Thoracic aorta (tissue), 2 donors: Measurements from ENCODE around the gene PKDCC. TPM values are rescaled to one million over a fixed set of nuclear protein-coding genes. Genes with fewer than 3 reads are reported as not detected.

Experiments
- ATAC-seq: fragments of 150-250 bp; one replicate; pipeline ENCODE4 v1.8.0; 2017; ENCODE audit warnings: low read depth; ENCODE audit not compliant: insufficient number of reproducible peaks, low FRiP score
- DNase-seq: peaks from one replicate; pipeline ENCODE4 v3.0.0-alpha.2; 2020; ENCODE audit warnings: low spot score
- H3K27ac ChIP-seq, 2 donors: fragments of 200-600 bp; sonication (generic); 1 replicate in 1 of 2; 2 replicates in 1 of 2; pipeline ENCODE4 v1.5.1; 2016; ENCODE audit warnings: mild to moderate bottlenecking in 2 of 2, moderate library complexity in 2 of 2
- H3K27me3 ChIP-seq: fragments of 200-600 bp; sonication (generic); replicated peaks from 2 replicates; pipeline ENCODE4 v1.6.0; 2016; ENCODE audit warnings: mild to moderate bottlenecking; ENCODE audit not compliant: insufficient read depth
- H3K36me3 ChIP-seq: fragments of 200-600 bp; sonication (generic); one replicate; pipeline ENCODE4 v1.5.1; 2016
- H3K4me1 ChIP-seq, 2 donors: fragments of 200-600 bp; sonication (generic); 1 replicate in 1 of 2; 2 replicates in 1 of 2; pipeline versions ENCODE4 v1.5.1 to v1.6.0; 2016; ENCODE audit warnings: low read depth in 2 of 2, mild to moderate bottlenecking in 1 of 2; ENCODE audit not compliant: control insufficient read depth in 1 of 2
- H3K4me3 ChIP-seq: fragments of 200-600 bp; sonication (generic); 2 replicates; pipeline ENCODE4 v1.5.1; 2016; ENCODE audit warnings: mild to moderate bottlenecking
- H3K9me3 ChIP-seq: fragments of 200-600 bp; sonication (generic); 2 replicates; pipeline ENCODE4 v1.5.1; 2016
- CTCF ChIP-seq: fragments of 200-600 bp; sonication (generic); IDR thresholded peaks from one replicate; pipeline ENCODE4 v1.5.1; 2019; ENCODE audit warnings: antibody characterized with exemption
- total RNA-seq, 2 donors: library from RNA; depleted of rRNA; stranded (reverse); fragments of >200 nt; gene quantifications; one replicate each; pipeline versions ENCODE4 v1.1.0 to v1.2.3, GENCODE V29; 2016

PKDCC gene
- total RNA-seq: 100 to 1,000 TPM in 1 of 2 donors, 10 to 100 TPM in 1; 75.8 to 225 TPM

- H3K9me3 ChIP-seq: no peaks in the 10 kb centered on the region
- H3K27ac ChIP-seq: peak within 1 kb of the TSS; percentile 96 to 98
- peak; percentile 29 for ATAC-seq
- no peaks in the 10 kb centered on the region for H3K27me3 ChIP-seq
- H3K4me3 ChIP-seq: peak within 1 kb of the TSS; percentile 91
- peaks cover 6 to 40% of the 10 kb centered on the region in 2 donors for H3K4me1 ChIP-seq
- no peak for TF ChIP-seq CTCF
- no peak for DNase-seq
- no peaks in the 10 kb centered on the region for H3K36me3 ChIP-seq
Observed at GRCh38 chr2:42047488-42048298, at the start of gene PKDCC. Gene PKDCC (plus strand): TSS chr2:42048021. CDS start chr2:42048200, 179 bp downstream.

DNA sequence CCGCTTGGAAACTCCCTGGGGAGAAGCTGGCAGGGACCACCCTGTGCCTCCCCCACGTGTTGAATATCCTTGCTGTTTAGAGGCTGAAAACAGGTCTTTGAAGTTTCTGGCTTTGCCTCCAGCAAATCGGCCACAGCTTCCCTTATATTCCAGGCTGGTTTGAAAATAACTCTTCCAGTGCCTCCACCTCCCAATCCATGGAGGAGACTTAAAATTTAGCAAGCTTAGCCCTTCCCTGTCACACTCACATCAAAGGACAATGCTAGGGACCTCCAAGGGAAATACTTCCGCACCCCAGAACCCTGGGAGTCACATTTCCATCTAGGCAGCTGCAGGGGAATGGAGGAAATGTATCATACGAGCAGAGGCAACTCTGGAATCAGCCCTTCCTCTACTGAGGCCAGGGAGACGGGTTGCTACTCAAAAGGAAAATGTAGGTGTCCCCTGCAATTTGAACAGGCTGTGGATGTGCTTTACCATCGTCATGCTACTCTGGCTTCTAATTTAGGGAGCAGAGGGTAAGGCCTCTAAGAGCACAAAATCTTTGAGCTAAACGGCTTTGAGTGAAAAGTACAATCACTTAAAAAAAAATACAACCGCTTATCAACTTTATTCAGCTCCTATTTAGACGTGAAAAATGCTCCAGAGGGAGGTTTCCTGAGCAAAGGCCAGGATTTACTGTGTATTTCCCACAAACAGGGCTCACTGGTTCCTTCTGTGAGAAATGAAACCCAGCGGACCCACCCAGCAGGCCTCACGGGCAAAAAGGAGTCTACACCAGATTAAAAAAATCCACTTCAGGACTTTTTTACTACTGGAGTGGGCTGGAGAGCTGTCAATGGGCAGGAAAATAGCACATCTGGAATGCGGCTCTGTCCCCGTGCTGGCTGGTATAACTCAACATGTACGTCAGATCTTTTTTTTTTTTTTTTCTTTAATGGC, 49.4 kb upstream of the PKDCC start:
- no peak for DNase-seq
- H3K4me3 ChIP-seq: peak overlapping the region; percentile 52
- no peak for ATAC-seq
- no peaks in the 10 kb centered on the region for H3K9me3 ChIP-seq
- no peaks in the 10 kb centered on the region for H3K36me3 ChIP-seq
- no peaks in the 10 kb centered on the region for H3K27me3 ChIP-seq
- TF ChIP-seq CTCF: no peak
- peak overlapping the region; percentile 55 to 88 for H3K27ac ChIP-seq
- peaks cover 13 to 19% of the 10 kb centered on the region in 2 donors for H3K4me1 ChIP-seq

DNA sequence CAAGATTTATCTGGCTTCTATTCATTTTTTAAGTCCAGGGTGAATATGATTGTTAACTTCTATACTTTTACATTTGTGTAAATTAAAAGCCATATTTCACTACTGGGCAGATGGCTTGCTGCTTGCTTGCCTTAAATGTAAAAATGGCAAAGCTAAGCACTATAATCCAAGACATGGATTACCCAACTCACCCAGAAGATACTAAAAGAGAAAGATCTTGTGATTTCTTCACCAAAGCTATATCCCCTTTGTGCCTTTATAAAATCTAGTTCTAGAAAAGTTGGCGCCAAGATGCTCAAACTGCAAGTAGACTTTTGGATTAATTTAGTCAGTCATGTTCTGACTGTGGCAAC, 48.7 kb upstream of the PKDCC start:
- Histone ChIP-seq H3K4me3 (peak overlapping the region; percentile 52), H3K9me3 (no peaks in the 10 kb centered on the region), H3K27me3 (no peaks in the 10 kb centered on the region), H3K36me3 (no peaks in the 10 kb centered on the region), H3K4me1 (peaks cover 13 to 19% of the 10 kb centered on the region in 2 donors), H3K27ac (peak overlapping the region in 1 of 2 donors; percentile 88)
- DNase-seq (no peak), ATAC-seq (no peak)
- TF ChIP-seq CTCF: no peak

- no peak for DNase-seq
- Histone ChIP-seq H3K4me3 (no peak overlapping the region), H3K27me3 (no peaks in the 10 kb centered on the region), H3K27ac (no peak overlapping the region), H3K36me3 (no peaks in the 10 kb centered on the region), H3K9me3 (no peaks in the 10 kb centered on the region), H3K4me1 (peaks cover 13 to 19% of the 10 kb centered on the region in 2 donors)
- ATAC-seq: no peak
- no peak for TF ChIP-seq CTCF
Observed at GRCh38 chr2:41999592-42000281, 48.1 kb upstream of the PKDCC start.
